Activated T-cell treated with anti-CD3 and anti-CD28 coated beads, Interleukin-2, amount 50 U/mL, for 4 hours (primary cell): ENCODE measurements around the gene MLLT10. TPM values are rescaled to one million over a fixed set of nuclear protein-coding genes. Genes with fewer than 3 reads are reported as not detected.

ENCODE experiments used
- ATAC-seq, 2 donors: fragments of 200-7000 bp; cut with Tn5 transposase; one replicate each; pipeline ENCODE4 v1.10.0; 2021
- DNase-seq: peaks from one replicate; pipeline ENCODE4 v3.0.0-alpha.2; 2020
- H3K27me3 Mint-ChIP-seq: one replicate; pipeline ENCODE4 v1.8.0; 2021; ENCODE audit warnings: low read depth, mixed read lengths
- H3K36me3 Mint-ChIP-seq: one replicate; pipeline ENCODE4 v1.8.0; 2022; ENCODE audit warnings: mixed read lengths; ENCODE audit not compliant: insufficient read depth
- H3K4me1 Mint-ChIP-seq: one replicate; pipeline ENCODE4 v1.8.0; 2021; ENCODE audit warnings: low read depth, mixed read lengths
- H3K4me3 Mint-ChIP-seq: one replicate; pipeline ENCODE4 v1.8.0; 2021; ENCODE audit warnings: mild to moderate bottlenecking, moderate library complexity, mixed read lengths
- H3K9me3 Mint-ChIP-seq: one replicate; pipeline ENCODE4 v1.8.0; 2021; ENCODE audit warnings: mixed read lengths
- total RNA-seq, 3 donors: library from RNA; stranded (reverse); gene quantifications; one replicate each; pipeline ENCODE4 v1.2.1, GENCODE V29; 2021

The MLLT10 gene
- total RNA-seq, 3 donors from 2014 or later: 28.6 to 30.6 (median 29.4) TPM

- Mint-ChIP-seq H3K36me3 (peaks cover 5% of the 10 kb centered on the region), H3K27me3 (no peaks in the 10 kb centered on the region), H3K4me3 (no peak overlapping the region), H3K4me1 (peaks cover 9% of the 10 kb centered on the region), H3K9me3 (no peaks in the 10 kb centered on the region)
- DNase-seq: no peak
- ATAC-seq: no peak
Observed at GRCh38 chr10:21751341-21752310, 217.6 kb downstream of the MLLT10 start.

DNA sequence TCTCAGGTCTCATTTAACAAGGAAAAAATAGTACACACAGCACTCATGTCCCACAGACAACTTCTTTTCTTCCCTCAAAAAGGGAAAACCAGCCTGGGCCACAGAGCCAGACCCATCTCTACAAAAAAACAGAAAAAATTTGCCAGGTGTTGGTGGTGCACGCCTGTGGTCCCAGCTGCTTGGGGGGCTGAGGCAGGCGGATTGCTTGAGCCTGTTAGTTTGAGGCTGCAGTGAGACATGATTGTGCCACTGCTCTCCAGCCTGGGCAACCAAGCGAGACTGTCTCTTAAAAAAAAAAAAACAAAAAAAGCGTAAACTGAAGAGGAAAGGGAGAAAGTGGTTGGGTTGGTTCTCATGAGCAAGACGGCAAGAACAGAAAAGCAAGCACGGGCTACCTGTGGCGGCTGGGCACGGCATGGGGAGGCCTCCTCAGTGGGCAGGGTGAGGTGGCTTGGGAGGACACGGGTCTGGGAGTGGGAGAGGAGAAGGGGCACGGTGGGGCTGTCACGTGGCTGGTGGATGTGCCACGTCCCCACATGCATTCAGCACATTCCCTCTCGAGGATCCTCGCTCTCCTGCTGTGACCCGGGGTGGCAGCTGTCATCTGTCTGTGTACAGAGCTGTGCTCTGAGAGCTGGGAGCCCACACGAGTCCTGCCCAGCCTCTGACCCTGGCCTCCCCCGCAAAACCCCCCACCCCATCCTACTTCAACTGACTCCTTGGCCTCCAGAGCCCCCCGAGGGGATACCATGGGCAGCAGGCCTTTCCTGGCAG, 219.7 kb downstream of the MLLT10 start:
- no peaks in the 10 kb centered on the region for H3K4me1 Mint-ChIP-seq
- H3K36me3 Mint-ChIP-seq: peaks cover 5% of the 10 kb centered on the region
- ATAC-seq: no peak
- DNase-seq: no peak
- H3K27me3 Mint-ChIP-seq: no peaks in the 10 kb centered on the region
- H3K4me3 Mint-ChIP-seq: no peak overlapping the region
- H3K9me3 Mint-ChIP-seq: no peaks in the 10 kb centered on the region

GRCh38 chr10:21754410-21755011, 220.5 kb downstream of the MLLT10 start:
- no peaks in the 10 kb centered on the region for H3K4me1 Mint-ChIP-seq

GRCh38 chr10:21756707-21757106, 222.7 kb downstream of the MLLT10 start:
- DNase-seq (no peak), ATAC-seq (no peak)
- no peak overlapping the region for H3K4me3 Mint-ChIP-seq
- peaks cover 15% of the 10 kb centered on the region for H3K36me3 Mint-ChIP-seq
- no peaks in the 10 kb centered on the region for H3K27me3 Mint-ChIP-seq
- no peaks in the 10 kb centered on the region for H3K4me1 Mint-ChIP-seq
- no peaks in the 10 kb centered on the region for H3K9me3 Mint-ChIP-seq

More at GRCh38 chr10:21754410-21755011, 220.5 kb downstream of the MLLT10 start:
- H3K36me3 Mint-ChIP-seq: peaks cover 8% of the 10 kb centered on the region
- DNase-seq (no peak), ATAC-seq (no peak)
- H3K9me3 Mint-ChIP-seq: no peaks in the 10 kb centered on the region
- no peaks in the 10 kb centered on the region for H3K27me3 Mint-ChIP-seq
- H3K4me3 Mint-ChIP-seq: no peak overlapping the region

DNA sequence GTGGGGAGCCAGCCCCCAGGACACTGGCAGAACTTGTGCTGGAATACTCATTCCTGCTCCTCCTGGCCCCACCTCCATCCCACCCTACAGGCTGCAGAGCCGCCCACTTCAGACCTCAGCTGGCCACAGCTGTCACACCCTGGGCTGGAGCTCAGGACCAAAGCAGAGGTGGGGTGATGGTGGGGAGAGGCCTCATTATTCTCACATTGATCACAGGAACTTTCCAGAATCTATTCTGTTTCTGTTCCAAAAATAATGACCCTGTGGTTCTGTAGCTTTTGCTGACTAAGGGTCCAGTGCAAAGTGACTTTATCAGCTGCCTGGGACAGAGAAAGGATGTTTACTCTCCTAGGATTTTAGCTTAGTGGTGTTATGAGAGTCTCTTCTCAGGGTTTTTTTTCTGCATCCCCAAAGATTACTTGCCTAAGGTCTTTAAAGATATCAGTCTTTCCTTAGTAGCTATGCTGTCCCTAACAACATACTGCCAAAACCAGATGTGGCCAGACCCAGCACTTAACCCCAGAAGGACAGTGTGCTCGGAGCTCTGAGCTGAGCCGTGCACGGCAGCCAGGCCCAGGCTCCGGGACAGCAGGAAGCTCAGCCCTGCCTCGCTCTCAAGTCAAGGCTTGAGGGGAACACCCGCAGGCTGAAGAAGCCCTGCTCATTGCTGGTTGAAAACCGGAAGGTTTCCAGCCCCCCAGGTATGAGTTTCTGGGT, 223.3 kb downstream of the MLLT10 start:
- Mint-ChIP-seq H3K4me1 (no peaks in the 10 kb centered on the region), H3K9me3 (no peaks in the 10 kb centered on the region), H3K36me3 (peaks cover 15% of the 10 kb centered on the region), H3K4me3 (no peak overlapping the region), H3K27me3 (no peaks in the 10 kb centered on the region)
- DNase-seq: no peak
- no peak for ATAC-seq

GRCh38 chr10:21758239-21758638, 224.2 kb downstream of the MLLT10 start:
- no peak for DNase-seq
- H3K4me3 Mint-ChIP-seq: no peak overlapping the region
- ATAC-seq: no peak
- no peaks in the 10 kb centered on the region for H3K27me3 Mint-ChIP-seq
- no peaks in the 10 kb centered on the region for H3K4me1 Mint-ChIP-seq
- H3K36me3 Mint-ChIP-seq: peaks cover 15% of the 10 kb centered on the region
- H3K9me3 Mint-ChIP-seq: no peaks in the 10 kb centered on the region

DNA sequence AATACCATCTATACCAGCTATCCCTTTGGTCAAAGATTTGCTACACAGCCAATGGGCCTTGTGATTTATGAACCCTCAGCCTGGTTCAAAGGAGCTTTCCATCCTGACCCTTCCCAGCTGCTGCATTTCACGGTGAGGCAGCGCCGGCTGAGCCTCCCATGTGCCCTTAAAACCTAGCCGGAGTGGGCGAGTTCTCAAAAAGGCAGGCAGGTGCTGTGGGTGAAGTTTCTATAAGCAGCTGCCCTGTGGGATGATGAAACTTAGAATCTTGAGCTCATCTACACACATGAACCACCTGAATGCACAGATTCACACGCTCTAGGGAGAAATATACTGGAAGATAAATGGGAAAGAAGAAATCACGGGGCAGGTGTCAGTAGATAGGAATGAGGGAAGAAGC, 224.7 kb downstream of the MLLT10 start:
- Mint-ChIP-seq H3K4me3 (no peak overlapping the region), H3K36me3 (peaks cover 17% of the 10 kb centered on the region), H3K9me3 (no peaks in the 10 kb centered on the region), H3K4me1 (no peaks in the 10 kb centered on the region), H3K27me3 (no peaks in the 10 kb centered on the region)
- DNase-seq (no peak), ATAC-seq (no peak)

DNA sequence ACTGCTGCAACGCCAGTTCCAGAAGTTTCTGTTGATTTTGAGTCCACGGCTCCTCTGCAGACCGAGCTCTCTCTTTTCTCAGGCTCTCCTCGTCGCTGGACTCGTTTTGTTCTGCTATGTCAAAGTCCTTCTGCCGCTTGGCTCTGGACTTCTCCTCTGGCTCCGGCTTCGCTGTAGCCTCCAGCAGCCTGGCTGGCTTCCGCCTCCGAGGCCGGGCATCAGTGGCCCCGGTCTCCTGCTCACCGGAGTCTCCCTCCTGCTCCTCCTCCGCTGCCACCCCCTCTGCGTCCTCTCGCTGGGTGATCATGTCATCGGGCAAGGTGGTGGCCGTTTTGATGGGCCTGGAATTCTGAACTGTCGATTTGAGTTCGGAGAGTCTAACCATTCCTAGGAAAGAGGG, 225.2 kb downstream of the MLLT10 start:
- H3K9me3 Mint-ChIP-seq: no peaks in the 10 kb centered on the region
- DNase-seq (no peak), ATAC-seq (no peak)
- peaks cover 20% of the 10 kb centered on the region for H3K36me3 Mint-ChIP-seq
- H3K4me1 Mint-ChIP-seq: peaks cover 4% of the 10 kb centered on the region
- no peaks in the 10 kb centered on the region for H3K27me3 Mint-ChIP-seq
- no peak overlapping the region for H3K4me3 Mint-ChIP-seq

DNA sequence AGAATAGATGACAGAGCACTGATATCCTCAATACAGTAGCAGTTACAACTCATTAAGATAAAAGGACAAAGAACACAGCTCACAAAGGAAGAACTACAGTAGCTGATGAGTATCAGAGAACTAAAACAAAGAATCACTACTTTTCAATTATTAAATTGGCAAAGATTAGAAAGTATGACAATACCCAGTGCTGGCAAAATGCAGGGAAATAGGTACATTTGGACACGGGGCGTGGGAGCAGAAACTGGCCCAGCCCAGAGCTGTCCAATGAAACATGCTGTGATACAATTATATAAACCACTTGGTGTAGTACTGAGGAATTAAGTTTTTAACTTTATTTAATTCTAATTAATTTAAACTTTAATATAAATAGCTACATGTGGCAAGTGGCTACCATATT, 226.3 kb downstream of the MLLT10 start:
- Mint-ChIP-seq H3K36me3 (peaks cover 20% of the 10 kb centered on the region), H3K4me1 (peaks cover 10% of the 10 kb centered on the region), H3K4me3 (no peak overlapping the region), H3K27me3 (no peaks in the 10 kb centered on the region), H3K9me3 (no peaks in the 10 kb centered on the region)
- ATAC-seq: no peak
- no peak for DNase-seq

GRCh38 chr10:21764466-21765189, 230.6 kb downstream of the MLLT10 start:
- H3K9me3 Mint-ChIP-seq: no peaks in the 10 kb centered on the region
- no peak for ATAC-seq
- no peaks in the 10 kb centered on the region for H3K27me3 Mint-ChIP-seq
- peaks cover 10% of the 10 kb centered on the region for H3K4me1 Mint-ChIP-seq
- H3K36me3 Mint-ChIP-seq: peaks cover 13% of the 10 kb centered on the region
- no peak for DNase-seq
- H3K4me3 Mint-ChIP-seq: peak overlapping the region; percentile 17

DNA sequence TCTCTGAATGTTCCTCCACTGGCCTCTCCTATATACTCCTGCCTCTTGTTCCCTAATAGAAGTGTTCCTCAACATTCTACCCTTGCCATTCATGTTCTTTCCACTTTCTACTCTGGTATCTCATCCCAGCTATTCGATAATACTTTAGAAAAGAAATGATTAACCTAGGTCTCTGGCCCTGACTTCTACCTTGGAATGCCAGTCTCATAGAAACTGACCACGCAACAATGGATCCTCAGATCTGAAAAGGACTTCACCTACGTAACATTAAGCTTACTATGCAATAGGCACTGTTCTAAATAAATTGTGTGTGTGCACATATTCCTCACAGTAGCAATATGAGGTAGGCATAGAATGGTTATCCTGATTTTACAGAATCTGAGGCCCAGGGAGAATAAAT, 235.0 kb downstream of the MLLT10 start:
- DNase-seq (no peak), ATAC-seq (no peak)
- no peaks in the 10 kb centered on the region for H3K27me3 Mint-ChIP-seq
- no peak overlapping the region for H3K4me3 Mint-ChIP-seq
- peaks cover 4% of the 10 kb centered on the region for H3K36me3 Mint-ChIP-seq
- H3K9me3 Mint-ChIP-seq: no peaks in the 10 kb centered on the region
- peaks cover 13% of the 10 kb centered on the region for H3K4me1 Mint-ChIP-seq

DNA sequence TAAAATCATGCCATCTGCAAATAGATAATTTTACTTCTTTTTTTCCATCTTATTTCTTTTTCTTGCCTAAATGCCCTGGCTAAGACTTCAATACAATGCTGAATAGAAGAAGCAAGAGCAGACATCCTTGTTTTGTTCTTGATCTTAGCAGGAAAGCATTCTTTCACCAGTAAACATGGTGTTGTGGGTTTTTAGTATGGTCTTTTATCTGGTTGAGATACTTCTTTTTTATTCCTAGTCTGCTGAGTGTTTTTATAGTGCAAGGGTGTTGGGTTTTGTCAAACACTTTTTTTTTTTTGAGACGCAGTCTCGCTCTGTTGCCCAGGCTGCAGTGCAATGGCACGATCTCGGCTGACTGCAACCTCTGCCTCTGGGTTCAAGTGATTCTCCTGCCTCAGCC, 237.2 kb downstream of the MLLT10 start:
- Mint-ChIP-seq H3K4me3 (no peak overlapping the region), H3K4me1 (peaks cover 5% of the 10 kb centered on the region)

DNA sequence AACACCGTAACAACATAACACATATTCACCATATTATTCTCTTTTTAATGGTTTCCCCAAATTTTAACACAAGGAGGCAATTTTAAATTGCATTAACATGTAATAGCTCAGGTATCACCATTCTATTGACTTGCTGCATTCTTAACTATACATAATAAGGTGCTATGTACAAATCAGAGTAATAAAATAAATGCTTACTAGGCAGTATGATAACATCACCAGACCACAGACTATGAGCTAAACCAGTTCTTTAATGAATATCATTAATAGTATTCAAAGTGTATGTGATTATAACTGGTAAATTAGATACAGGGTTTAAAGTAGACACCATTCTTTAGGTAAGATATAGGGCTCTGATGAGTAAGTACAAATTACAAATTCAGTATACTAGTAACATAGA, 242.9 kb downstream of the MLLT10 start:
- H3K4me3 Mint-ChIP-seq: no peak overlapping the region
- H3K9me3 Mint-ChIP-seq: peaks cover 7% of the 10 kb centered on the region
- no peak for ATAC-seq

More for the DNA sequence above, 237.2 kb downstream of the MLLT10 start:
- H3K9me3 Mint-ChIP-seq: no peaks in the 10 kb centered on the region
- peaks cover 2% of the 10 kb centered on the region for H3K36me3 Mint-ChIP-seq
- H3K27me3 Mint-ChIP-seq: no peaks in the 10 kb centered on the region
- DNase-seq (no peak), ATAC-seq (no peak)

More for the DNA sequence above, 242.9 kb downstream of the MLLT10 start:
- peaks cover 13% of the 10 kb centered on the region for H3K36me3 Mint-ChIP-seq
- H3K4me1 Mint-ChIP-seq: peaks cover 15% of the 10 kb centered on the region
- no peak for DNase-seq
- H3K27me3 Mint-ChIP-seq: no peaks in the 10 kb centered on the region
